Stimulated activated naive CD4-positive, alpha-beta T cell treated with Interleukin-2 at 50 U/mL for 16 hours (primary cell): ENCODE data around the gene FHOD1.

ENCODE experiments used
- DNase-seq: peaks from one replicate; lab custom pipeline; 2025; lab: John Stamatoyannopoulos, UW

FHOD1 gene

DNA sequence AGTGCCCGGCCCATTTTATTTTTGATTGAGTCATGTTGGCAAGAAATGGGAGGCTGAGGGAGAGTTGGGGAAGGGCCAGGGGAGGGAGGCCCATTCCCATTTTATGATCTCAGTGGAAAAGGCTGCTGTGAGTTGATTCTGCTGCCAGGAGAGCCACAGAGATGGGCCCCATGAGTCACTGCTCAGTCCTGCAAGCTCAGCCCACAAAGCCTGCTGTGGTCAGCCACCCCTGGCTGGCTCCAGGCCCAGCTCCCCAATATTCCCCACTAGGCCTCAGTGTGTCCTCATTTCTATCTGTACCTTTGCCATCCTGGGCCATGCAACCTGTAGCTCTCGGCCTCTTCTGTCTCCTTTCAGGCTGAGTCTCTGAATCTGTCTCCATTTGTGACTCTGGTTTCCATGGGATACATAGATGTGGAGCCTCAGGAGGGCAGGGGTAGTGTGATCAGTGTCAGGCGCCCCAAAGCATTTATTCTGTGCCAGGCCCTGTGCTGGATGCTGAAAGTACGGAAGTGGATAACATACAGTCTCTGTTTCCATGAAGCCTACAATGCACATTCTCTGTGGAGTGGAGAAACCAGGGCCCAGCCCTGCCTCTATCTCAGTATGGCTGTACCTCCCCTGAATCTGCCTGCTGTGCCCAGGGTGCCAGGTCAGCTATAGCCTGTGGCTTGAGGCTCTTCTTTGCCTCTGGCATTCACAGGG, 30.2 kb upstream of the FHOD1 start:
- DNase-seq, result no peak

DNA sequence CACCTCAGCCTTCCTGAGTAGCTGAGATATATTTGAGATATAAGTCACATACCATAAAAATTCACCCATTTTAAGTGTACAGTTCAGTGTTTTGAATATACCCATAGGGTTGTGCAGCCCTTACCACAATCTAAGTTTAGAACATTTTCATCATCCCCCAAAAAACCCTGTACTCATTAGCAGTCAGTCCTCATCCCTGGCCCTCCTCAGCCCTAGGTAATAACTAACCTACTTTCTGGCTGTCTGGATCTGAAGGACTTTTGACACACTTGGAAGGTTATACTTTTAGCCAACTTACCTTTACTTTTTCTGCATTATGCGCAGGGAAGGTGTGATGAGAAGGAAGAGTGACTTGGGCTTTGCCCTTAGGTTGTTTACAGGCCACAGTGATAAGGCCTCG, 28.0 kb upstream of the FHOD1 start:
- DNase-seq, result no peak

DNA sequence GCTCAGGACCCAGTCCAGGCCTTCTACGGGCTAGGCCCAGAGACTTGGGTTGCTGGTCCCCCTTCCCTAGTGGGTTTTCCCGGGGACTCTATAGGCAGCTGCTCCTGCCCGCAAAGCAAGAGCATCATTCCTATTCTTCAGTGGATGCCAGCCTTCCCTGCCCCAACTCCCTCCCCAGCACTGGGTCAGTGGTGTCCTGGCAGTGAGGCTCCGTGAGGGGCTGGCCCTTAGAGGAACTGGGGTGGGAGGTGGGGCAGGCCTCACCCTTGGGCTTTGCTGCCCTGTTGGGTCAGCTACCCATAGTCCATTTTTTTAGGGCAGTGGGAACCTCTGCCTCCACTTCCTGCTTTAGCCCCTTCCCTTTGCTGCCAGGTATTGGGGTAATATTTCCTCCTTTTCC, 24.2 kb upstream of the FHOD1 start:
- DNase-seq, result no peak

DNA sequence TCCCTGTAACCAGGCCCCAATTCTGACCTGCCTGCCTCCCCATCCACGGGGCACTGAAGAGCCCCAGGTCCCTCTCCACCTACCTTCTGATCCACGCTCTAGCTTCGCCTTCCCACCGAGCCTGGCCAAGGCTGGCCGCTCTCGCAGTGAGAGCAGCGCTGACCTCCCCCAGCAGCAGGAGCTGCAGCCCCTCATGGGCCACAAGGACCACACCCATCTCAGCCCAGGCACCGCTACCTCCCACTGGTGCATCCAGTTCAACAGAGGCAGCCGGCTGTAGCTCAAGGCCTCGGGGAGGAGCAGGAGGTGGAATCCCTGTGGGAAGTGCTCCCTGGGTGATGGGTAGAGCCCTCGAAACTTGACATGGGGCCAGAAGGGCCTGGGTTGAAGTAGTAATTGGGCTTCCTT, 23.7 kb upstream of the FHOD1 start:
- no peak for DNase-seq

DNA sequence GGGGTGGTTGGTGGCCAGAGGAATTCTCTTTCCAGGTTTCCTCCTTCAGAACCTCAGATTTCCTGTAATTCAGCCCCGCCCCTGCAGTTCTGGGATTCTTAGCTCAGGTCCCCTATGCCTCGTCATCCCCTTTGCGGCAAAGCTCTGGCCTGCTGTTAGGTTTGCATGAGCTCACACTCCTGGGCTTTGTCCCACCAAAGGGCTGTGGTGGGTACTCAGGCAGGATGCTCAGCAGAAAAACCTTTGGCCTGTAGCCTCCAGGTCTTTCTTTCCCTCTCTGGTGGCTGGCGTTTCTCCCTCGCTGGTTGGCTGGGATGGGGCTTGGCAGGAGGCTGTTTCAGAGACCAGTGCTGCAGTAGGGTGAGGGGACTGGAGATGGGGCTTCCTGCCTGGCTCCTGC, 22.5 kb upstream of the FHOD1 start:
- no peak for DNase-seq

DNA sequence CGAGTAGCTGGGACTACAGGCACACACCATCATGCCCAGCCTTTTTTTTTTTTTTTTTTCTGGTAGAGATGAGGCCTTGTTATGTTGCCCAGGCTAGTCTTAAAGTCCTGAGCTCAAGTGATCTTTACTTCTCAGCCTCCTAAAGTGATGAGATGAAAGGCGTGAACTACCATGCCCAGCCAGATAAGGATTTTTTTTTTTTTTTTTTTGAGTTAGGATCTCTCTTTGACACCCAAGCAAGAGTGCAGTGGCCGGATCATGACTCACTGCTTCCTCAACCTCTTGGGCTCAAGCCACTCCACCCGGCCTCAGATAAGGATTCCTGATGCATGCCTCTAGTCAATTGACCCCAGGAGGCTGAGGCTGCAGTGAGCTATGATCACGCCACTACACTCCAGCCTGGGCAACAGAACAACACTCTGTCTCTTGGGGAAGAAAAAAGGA, 20.9 kb upstream of the FHOD1 start:
- no peak for DNase-seq

DNA sequence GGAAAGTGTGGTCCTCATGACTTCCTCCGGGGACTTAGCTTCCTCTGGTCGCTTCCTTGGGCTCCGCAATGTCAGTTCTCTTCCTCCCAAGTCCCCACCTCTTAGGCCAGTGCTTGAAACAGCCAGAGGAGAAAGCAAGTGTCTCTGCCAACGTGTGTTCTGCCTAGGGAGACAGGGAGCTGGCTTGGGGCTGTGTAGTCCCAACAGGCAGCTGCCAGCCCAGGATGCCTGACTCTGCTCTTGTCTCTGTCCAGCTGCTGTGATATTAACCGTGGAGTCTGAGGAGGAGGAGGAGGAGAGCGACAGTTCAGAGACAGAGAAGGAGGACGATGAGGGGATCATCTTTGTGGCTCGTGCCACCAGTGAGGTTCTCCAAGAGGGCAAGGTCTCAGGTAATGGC, 18.6 kb upstream of the FHOD1 start:
- no peak for DNase-seq

DNA sequence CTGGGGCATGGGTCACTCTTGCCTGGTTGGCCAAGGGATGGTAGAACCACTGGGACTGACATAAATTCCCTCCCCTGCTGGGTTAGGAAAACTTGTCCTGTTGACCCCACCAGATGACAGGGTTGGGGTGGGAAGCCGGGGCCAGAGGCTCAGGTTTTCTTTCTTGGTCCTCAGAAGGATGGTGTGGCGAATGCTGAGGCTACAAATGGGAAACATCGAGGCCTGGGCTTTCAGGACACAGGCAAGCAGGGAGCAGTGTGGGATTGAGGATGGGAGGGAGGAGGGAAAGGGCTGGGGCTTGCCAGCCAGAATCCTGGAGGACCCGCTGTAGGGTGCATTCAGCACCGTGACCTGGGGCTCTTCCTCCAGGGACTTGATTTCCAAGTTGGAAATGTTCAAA, 17.6 kb upstream of the FHOD1 start:
- DNase-seq, result no peak

DNA sequence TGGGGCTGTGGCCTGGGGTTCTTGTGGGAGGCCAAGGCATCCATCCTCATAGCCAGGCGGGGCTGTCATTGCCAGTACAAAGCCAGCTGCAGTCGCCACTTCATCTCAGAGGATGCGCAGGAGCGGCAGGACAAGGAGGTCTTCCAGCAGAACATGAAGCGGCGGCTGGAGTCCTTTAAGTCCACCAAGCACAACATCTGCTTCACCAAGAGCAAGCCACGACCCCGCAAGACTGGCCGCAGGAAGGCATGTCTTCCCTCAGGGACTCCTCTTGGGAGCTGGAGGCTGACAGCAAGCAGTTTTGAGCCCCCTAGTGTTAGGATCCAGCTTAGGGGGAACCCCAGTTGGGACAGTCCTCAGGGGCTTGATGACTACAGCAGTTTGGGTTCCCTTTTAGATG, 17.0 kb upstream of the FHOD1 start:
- no peak for DNase-seq

DNA sequence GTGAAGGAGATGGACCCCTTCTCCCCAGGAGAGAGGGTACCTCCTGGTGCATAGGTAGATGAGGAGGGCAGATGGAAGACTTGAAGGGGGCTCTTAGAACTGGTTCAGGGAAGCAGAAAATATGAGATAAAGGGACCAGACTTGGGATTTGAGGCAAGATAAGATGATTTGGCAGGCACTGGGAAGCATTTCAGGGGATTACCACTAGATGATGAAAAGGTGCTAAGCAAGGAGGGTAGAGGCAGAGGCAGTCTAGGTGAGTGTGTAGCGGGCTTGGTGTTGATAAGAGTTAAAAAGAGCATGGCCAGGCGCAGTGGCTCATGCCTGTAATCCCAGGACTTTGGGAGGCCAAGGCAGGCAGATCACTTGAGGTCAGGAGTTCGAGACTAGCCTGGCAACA, 15.9 kb upstream of the FHOD1 start:
- DNase-seq, result no peak

DNA sequence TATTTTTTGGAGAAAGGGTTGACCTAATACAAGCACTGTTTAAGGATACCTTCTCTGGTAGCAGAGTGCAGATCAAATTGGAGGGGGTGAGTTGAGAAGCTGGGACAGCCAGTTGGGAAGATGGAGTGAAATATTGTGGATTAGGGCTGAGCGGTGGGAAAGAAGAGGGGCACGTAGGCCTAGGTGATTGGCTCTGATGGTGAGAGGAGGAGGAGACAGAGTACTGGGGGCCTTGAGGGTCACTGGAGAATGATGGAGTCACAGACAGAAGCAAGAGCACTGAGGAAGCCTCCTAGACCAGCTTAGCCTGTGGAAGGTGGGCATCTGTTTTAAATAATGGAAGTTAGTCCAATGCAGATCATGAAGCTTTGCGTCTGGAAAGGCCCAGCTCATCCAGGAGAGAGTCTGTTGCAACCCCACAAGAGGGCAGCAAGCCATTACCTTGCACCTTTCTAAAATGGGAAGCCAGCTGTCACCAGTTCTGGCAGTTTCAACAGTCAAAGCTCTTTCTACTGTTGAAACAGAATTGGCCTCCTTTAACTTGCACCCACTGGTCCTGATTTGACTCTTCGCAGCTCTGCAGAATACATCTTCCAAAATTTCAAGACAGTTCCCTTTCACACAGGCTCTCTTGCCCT, 13.3 kb upstream of the FHOD1 start:
- peak; percentile 8 for DNase-seq

DNA sequence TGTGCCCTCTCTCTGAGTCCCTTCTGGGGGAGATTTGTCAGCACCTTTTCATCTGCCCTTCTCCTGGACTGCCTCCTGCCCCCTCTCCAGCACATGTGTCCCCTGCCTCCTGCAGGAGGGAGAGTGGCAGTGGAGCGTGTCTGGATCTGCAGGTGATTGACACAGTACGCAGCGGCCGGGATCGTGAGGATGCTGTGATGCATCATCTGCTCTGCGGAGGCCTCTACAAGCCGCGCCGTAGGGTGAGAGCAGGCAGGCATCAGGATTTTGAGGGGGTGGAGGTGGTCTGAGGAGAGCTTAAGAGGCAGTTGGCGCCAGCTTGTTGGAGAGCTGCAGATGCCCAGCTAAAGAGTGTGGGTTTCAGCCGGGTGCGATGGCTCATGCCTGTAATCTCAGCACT, 12.4 kb upstream of the FHOD1 start:
- no peak for DNase-seq

DNA sequence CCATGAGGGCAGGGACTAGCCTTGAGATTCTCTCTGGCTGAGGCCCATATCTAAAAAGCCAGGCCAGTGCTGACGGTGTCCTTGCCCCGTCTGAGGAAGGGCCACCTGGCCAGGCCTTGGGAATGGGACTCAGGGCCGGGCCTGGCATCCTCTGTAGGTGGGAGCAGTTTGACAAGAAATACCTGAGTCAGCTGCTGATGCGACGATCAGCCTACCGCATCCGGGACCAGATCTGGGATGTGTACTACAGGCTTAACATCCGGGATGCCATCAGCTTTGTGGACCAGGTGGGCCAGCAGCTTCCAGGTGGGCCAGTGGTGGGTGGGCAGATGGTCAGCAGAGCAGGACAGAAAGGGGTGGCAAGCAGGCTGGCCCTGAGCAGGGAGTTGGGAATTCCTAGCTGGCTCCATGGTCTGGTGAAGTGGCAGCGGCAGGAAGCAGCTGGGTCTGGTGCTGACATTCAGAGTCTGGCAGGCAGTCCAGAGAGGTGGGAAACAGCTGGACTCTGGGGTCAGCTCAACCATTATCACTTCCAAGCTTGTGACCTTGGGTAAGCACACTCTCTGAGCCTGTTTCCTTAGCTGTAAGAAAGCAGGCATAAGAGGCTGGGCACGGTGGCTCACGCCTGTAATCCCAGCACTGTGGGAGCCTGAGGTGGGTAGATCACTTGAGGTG, 11.0 kb upstream of the FHOD1 start:
- DNase-seq, result no peak

DNA sequence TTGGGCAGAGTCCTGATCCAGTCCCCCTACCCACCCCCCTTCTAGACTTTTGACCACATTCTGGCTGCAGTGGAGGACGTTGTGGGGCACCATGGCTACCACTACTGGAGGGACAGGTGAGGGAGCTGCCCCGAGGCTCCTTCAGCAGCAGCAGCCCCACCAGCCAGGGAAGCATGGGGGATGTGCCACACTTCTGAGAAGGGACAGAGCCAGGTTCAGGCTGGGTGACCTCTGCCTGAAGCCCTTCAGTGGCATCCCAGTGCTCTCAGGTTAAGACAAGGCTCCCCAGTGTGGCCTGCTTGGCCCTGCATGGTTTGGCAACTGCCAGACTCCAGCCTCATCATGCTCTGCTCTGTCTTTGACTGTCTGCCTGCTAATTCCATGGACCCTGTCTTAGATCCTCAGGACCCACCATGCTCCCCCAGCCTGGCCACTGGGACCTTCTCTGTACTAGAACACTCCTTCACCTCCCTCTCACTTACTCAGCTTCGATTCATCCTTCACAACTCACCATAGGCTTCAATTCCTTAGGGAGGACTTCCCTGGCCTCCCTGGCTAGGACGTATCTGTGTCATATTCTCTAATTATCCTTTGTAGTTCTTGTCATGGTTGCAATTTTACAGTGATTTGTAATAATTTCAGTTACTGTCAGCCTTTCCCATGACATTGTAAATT, 10.3 kb upstream of the FHOD1 start:
- no peak for DNase-seq

DNA sequence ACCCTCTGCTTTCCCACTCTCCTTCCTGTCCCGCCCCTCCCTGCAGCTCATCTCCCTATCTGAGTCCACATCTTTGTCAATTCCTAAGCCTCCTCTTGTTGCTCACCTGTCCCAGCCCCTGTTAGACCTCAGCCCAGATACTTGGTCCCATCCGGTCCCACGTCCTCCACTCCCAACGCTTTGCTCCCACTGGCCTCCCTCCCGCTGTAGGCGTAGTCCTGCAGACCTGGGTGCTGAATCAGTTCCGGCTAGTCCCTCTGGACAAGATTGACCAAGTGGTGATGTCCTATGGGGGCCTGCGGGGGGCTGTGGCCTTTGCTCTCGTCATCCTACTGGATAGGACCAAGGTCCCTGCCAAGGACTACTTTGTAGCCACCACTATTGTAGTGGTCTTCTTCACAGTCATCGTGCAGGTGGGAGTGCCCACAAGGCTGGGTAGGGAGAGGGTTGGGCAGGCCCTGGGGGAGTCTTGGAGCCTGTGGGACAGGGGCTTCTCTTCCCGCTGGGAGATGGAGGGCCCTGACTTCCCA, 9.5 kb upstream of the FHOD1 start:
- DNase-seq, result no peak

DNA sequence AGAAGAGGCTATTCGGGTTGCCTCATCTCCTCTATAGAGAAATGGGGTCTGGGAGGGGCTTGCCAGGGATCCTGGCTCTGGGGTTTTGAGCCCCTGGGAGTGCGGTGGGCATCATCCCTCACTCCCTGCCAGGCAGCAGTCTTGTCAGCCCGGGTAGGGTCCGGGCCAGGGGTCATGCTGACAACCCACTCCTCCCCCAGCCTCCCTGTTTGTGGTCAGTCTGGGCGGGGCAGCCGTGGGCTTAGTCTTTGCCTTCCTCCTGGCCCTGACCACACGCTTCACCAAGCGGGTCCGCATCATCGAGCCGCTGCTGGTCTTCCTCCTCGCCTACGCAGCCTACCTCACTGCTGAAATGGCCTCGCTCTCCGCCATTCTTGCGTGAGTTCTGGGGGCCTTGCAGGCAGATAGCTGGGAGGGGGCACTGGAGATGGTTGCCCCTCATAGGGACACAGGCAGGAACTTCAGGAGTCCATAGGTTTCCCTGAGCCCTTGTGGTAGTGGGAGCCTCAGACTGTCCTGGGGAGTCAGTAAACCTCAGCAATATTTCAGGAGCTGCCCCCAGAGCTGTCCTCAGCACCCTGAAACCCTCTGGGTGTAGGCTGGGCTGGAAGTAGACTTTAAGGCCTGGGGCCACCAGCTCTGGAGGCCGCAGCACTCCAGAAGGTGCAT, 8.4 kb upstream of the FHOD1 start:
- DNase-seq, result no peak

DNA sequence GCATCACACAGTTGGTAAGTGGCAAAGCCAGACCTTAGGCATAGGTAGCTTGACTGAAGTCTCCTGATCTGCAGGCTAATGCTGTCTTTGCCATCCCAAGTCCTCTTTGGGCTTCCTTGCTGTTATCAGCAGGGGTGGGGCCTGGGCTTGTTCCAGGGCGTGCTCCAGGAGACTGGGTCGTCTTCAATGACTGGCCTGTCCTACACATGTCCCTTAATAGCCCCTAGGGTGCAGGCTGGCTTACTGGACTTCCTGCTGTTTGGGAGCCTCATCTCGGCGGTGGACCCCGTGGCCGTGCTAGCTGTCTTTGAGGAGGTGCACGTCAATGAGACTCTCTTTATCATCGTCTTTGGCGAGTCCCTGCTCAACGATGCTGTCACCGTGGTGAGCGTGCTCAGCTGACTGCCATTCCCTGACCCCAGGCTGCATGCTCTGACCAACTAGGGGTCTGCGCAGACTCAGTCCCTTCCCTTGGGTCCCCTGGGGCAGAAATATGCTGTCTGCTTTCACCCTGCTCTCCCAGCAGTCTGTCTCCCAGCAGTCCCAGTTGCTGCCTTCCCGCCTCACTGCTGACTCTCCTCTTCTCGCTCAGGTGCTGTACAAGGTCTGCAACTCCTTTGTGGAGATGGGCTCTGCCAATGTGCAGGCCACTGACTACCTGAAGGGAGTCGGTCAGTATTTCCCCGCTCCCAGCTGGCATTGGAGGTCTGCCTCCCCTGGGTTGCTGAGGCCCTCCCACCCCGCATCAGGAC, 7.7 kb upstream of the FHOD1 start:
- DNase-seq, result no peak

DNA sequence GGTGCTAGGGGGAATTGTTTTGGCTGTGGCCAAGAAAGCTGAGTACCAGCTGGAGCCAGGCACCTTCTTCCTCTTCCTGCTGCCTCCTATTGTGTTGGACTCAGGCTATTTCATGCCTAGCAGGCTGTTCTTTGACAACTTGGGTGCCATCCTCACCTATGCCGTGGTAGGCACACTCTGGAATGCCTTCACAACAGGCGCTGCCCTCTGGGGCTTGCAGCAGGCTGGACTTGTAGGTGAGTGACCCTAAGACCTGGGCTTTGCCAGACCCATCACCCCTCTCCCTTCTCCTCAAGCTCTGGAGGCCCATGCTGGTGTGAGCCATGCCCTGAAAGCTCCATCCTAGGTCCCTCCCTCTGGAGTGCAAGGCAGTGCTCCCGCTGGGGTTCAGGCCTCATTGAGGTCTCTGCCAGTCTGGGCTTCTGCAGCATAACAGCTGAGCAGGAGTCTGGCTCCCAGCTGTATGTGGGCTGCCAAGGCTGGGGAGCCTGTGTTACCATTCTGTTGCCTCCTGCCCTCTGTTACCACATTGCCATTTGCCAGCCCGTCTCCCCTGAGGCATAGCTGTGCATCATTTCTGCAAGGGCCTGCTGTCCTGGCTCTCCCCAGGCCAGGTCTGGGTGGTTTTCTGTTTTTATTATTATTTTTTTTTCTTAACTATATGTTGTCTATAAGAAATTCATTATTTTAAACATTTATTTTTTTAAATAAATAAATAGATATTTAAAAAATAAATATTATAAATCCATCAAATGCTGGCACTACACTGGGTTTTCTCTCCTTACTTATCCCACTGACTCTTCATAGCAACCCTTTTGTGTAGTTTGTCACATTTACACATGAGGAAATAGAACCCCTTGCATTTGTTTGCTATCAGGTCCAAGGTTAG, 5.6 kb upstream of the FHOD1 start:
- DNase-seq, result no peak

DNA sequence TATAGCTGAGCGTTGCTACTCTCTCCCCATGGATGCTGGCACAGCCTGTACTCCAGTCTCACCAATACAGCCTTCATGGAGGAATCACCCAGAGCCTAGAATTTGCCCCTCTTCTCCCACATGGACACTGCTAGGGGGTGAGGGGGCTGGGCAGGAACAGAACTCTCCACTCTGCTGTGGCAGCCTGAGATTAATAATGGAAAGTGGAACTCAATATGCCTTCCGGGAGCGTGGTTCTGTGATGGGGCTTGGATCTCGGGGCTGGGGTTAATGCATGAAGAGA, 2.7 kb upstream of the FHOD1 start:
- DNase-seq, result no peak

DNA sequence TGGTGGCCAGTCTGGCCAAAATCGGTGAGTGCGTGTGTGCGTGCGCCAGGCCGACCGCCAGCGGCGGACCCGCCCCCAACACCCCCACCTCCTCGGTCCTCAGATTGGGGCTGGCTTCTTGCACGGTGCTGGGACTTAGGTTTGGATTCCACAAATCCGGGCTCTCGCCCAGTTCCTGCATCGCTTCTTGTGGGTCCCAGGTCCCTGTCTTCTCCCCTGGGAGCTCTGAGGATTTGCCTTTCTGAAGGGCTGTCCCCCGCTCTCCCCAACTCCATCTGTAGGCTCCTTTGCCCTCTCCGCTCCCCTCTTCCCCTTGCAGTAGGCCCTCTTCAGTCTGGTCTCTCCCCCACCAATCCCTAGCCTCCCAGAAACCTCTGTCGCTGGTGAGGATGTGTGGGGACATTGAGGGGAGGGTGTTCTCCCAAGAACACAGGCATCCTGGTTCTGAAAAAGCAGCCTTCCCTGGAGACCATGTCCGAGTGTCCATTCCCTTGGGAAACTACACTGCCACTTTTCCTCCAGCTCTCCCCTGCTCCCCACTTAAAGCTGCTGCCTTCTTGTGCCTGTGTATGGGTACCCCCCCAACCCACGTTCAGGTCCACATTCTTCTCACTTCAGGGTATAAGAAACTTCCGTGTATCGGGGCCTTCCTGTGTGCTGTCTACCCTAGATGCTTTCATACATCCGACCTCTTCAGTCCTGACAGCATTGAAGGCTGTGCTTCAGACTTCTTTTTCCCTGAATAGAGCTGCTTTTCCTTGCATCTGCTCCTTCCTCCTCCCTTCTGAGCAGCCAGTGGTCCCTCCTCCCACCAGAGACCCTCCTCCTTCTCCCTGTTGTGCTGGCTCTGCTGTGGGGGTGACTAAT, 2.1 kb upstream of the FHOD1 start:
- no peak for DNase-seq
